Measurements from ENCODE around the gene ZBTB7C. TPM values are rescaled to one million over a fixed set of nuclear protein-coding genes. Genes with fewer than 3 reads are reported as not detected.

The ZBTB7C gene
- total RNA-seq, 1 experiment from 2014 or later = 0.33 TPM

- no peaks in the 10 kb centered on the region for H3K36me3 Mint-ChIP-seq (ENCODE audit: insufficient read depth in 1 of 3, low read depth in 3 of 3)
- no peak for TF ChIP-seq CTCF (conservative IDR thresholded peaks at IDR 0.05)
- Histone ChIP-seq H3K4me2 (ENCODE audit: insufficient read depth, insufficient read length, low read length) (no peak overlapping the region), H3K27ac (ENCODE audit: insufficient read length, low read depth, low read length) (no peak overlapping the region), H3K14ac (ENCODE audit: insufficient read depth, low read length) (no peak overlapping the region), H2BK20ac (ENCODE audit: low read depth, low read length, poor library complexity, severe bottlenecking) (no peak overlapping the region), H3K4ac (ENCODE audit: low read depth, low read length) (no peak overlapping the region), H3K79me1 (ENCODE audit: insufficient read depth, low read depth, low read length, poor library complexity, severe bottlenecking) (no peaks in the 10 kb centered on the region), H2BK12ac (ENCODE audit: insufficient read length, low read depth, low read length) (no peak overlapping the region), H3K56ac (ENCODE audit: insufficient read length, low read depth, low read length) (no peak overlapping the region), H3K23me2 (ENCODE audit: insufficient read length, low read depth, low read length, poor library complexity, severe bottlenecking) (no peaks in the 10 kb centered on the region), H4K8ac (replicated peaks; ENCODE audit: insufficient read length, low read depth, low read length) (no peak overlapping the region), H3T11ph (ENCODE audit: low read length) (no peak overlapping the region), H2BK15ac (ENCODE audit: low read depth, low read length) (no peak overlapping the region), H2AK5ac (ENCODE audit: insufficient read length, low read length) (no peak overlapping the region), H4K20me1 (ENCODE audit: control insufficient read depth, insufficient read depth, insufficient read length) (no peaks in the 10 kb centered on the region), H3K9me3 (ENCODE audit: control insufficient read depth, low read depth, low read length) (no peaks in the 10 kb centered on the region), H2BK120ac (ENCODE audit: low read depth, low read length, poor library complexity, severe bottlenecking) (no peak overlapping the region), H3K9ac (ENCODE audit: extremely low read depth, insufficient read length, low read length) (no peak overlapping the region), H3K4me1 (ENCODE audit: insufficient read depth, low read length) (no peaks in the 10 kb centered on the region), H2AFZ (ENCODE audit: low read length) (no peak overlapping the region), H3K79me2 (ENCODE audit: insufficient read depth, low read length) (no peaks in the 10 kb centered on the region), H2BK5ac (ENCODE audit: insufficient read length, low read length) (no peak overlapping the region), H4K5ac (ENCODE audit: insufficient read length, low read depth, low read length) (no peak overlapping the region), H3K18ac (ENCODE audit: insufficient read length, low read depth, low read length) (no peak overlapping the region), H3K27me3 (ENCODE audit: insufficient read depth, low read length) (no peaks in the 10 kb centered on the region), H4K91ac (ENCODE audit: insufficient read length, low read depth, low read length) (no peak overlapping the region), H3K23ac (ENCODE audit: insufficient read length, low read depth, low read length) (no peak overlapping the region)
- no peak for DNase-seq
- peak overlapping the region; percentile 1 to 9 (median 8); a peak in 2 of 7 replicates for H3K27ac Mint-ChIP-seq
- peaks cover 3 to 14% of the 10 kb centered on the region in 2 experiments; a peak in 2 of 4 replicates for H3K4me1 Mint-ChIP-seq
- WGBS (ENCODE audit: extremely low coverage, insufficient read length, low lambda C conversion rate) = no CpG with 5 or more reads among the region's 10 CpGs
- H3K27me3 Mint-ChIP-seq (ENCODE audit: low read depth) = no peaks in the 10 kb centered on the region; the same call in none of the 2 replicates
- no peaks in the 10 kb centered on the region for H3K9me3 Mint-ChIP-seq
- no peak overlapping the region for H3K4me3 Mint-ChIP-seq
These were observed 180.3 kb downstream of the ZBTB7C start for GRCh38 chr18:48228841-48229240.

Measured in H9 (cell line).